Suprapubic skin (tissue), 4 donors: ENCODE measurements around the gene FSIP1. TPM values are rescaled to one million over a fixed set of nuclear protein-coding genes. Genes with fewer than 3 reads are reported as not detected.
A peak's percentile ranks its signal among the peaks of the same experiment; 100 is the strongest.

Experiments
- DNase-seq, 2 donors: peaks; one replicate each; pipeline ENCODE4 v3.0.0-alpha.2; 2019; ENCODE audit warnings: low spot score in 2 of 2
- H3K27ac ChIP-seq: fragments of 200-600 bp; sonication (generic); one replicate; pipeline ENCODE4 v1.5.1; 2019
- H3K27me3 ChIP-seq: fragments of 200-600 bp; sonication (generic); one replicate; pipeline ENCODE4 v1.5.1; 2019
- H3K36me3 ChIP-seq: fragments of 200-600 bp; sonication (generic); one replicate; pipeline ENCODE4 v1.5.1; 2019
- H3K4me1 ChIP-seq: fragments of 200-600 bp; sonication (generic); one replicate; pipeline ENCODE4 v1.5.1; 2019
- H3K4me3 ChIP-seq: fragments of 200-600 bp; sonication (generic); one replicate; pipeline ENCODE4 v1.5.1; 2019; ENCODE audit warnings: mild to moderate bottlenecking
- H3K9me3 ChIP-seq: fragments of 200-600 bp; sonication (generic); one replicate; pipeline ENCODE4 v1.5.1; 2019
- CTCF ChIP-seq, 2 donors: fragments of 200-600 bp in 1 of 2; fragments of 450-650 bp in 1 of 2; sonication (generic) in 1 of 2; IDR thresholded peaks; one replicate each; pipeline ENCODE4 v1.5.1; 2016 to 2019; ENCODE audit warnings: antibody characterized with exemption in 2 of 2, mild to moderate bottlenecking in 1 of 2, moderate library complexity in 1 of 2
- EP300 ChIP-seq: sonication (generic); formaldehyde crosslinking; IDR thresholded peaks from one replicate; pipeline ENCODE4 v1.6.1; 2017; ENCODE audit warnings: antibody characterized with exemption
- POLR2A ChIP-seq, 2 donors: fragments of 450-650 bp; IDR thresholded peaks; one replicate each; pipeline ENCODE4 v1.6.1; 2017; ENCODE audit warnings: antibody characterized with exemption in 2 of 2, mild to moderate bottlenecking in 2 of 2, moderate library complexity in 2 of 2
- POLR2AphosphoS5 ChIP-seq, 3 donors: sonication (generic); formaldehyde crosslinking; IDR thresholded peaks; one replicate each; pipeline ENCODE4 v1.6.1; 2017; ENCODE audit warnings: antibody characterized with exemption in 3 of 3
- WGBS: methylation state at CpG from one replicate; pipeline ENCODE4 v1.1.5; 2018; 5-methylcytosine and 5-hydroxymethylcytosine counted together
- total RNA-seq, 4 donors: library from RNA; depleted of rRNA; stranded (reverse); fragments of >200 nt; gene quantifications; one replicate each; pipeline ENCODE4 v1.1.0, GENCODE V29; 2016

The FSIP1 gene
- total RNA-seq, 4 donors from 2014 or later, result 0.21 to 0.24 TPM; not detected in 2

DNA sequence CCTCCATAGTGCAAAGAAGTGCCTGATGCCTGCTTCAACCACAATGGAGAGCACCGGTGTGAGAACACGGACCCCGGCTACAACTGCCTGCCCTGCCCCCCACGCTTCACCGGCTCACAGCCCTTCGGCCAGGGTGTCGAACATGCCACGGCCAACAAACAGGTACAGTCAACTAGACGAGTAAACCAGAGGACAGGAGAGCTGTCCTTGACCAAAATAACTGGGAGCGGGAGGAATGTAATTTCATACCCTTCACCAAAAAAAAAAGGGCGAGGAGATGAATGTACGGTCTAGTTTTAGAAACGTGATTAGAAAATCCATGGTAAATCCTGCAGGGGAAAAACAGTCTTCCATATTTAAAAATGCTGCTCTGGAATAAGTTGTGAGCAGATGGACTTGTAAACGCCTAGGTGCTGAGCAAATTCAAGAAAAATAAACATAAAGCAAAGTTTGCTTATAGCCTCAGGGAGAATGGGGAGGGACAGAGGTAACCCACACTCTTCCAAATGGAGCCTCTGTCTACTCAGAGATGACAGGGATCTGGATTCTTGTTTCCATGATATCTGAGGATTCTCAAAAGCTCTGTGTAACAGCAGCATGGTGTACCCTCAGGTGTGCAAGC is 193.3 kb downstream of the FSIP1 start:
- TF ChIP-seq EP300 (no peak), POLR2AphosphoS5 (IDR thresholded peaks at IDR 0.05) (no peak), CTCF (IDR thresholded peaks at IDR 0.05) (no peak), POLR2A (IDR thresholded peaks at IDR 0.05) (no peak)
- Histone ChIP-seq H3K27ac (no peak overlapping the region), H3K4me3 (no peak overlapping the region), H3K36me3 (peaks cover 88% of the 10 kb centered on the region), H3K4me1 (peaks cover 18% of the 10 kb centered on the region), H3K9me3 (no peaks in the 10 kb centered on the region), H3K27me3 (no peaks in the 10 kb centered on the region)
- no peak for DNase-seq
- WGBS, result 90% methylated on average over 13 of the region's 14 CpGs

- Histone ChIP-seq H3K36me3 (peaks cover 88% of the 10 kb centered on the region), H3K27me3 (no peaks in the 10 kb centered on the region), H3K4me1 (peaks cover 23% of the 10 kb centered on the region), H3K9me3 (no peaks in the 10 kb centered on the region), H3K27ac (no peak overlapping the region), H3K4me3 (no peak overlapping the region)
- WGBS, result 93% methylated on average over 13 of the region's 13 CpGs
- TF ChIP-seq POLR2A (IDR thresholded peaks at IDR 0.05), result no peak
- no peak for DNase-seq
Measured at GRCh38 chr15:39588531-39589192, 194.0 kb downstream of the FSIP1 start.

DNA sequence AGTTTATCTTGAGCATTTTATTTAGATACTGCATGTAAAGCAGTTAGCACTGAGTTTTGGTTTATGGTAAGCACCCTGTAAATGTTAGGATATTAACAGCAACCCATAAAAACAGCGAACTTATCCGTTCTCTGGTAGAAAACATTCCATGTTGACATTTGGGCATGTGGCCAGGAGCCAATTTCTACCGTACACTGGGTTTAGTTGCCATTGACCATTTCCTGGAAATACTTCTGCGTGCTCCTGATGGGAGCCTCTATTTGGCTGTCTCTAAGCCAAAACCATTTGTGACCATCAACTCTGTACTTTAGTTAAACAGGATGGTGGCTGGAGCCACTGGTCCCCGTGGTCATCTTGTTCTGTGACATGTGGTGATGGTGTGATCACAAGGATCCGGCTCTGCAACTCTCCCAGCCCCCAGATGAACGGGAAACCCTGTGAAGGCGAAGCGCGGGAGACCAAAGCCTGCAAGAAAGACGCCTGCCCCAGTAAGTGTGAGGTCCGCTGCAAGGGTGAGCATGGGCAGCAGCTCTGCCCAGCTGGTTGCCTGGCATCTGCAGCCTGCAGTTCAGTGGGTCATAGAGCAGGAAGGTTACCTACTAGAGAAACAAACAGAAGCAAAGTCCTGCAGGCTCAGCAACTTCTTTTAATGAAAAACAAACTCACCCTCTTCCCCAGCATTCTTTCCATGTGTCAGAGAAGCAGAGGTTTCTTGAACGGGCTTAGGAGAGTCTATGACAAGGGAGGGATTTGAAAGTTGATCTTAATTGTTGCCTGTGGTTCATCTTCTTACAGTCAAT is 194.7 kb downstream of the FSIP1 start:
- TF ChIP-seq EP300, result no peak
- no peak for TF ChIP-seq CTCF (IDR thresholded peaks at IDR 0.05)
- TF ChIP-seq POLR2A (IDR thresholded peaks at IDR 0.05), result no peak
- TF ChIP-seq POLR2AphosphoS5 (IDR thresholded peaks at IDR 0.05), result no peak
- H3K4me3 ChIP-seq, result no peak overlapping the region
- WGBS, result 77% methylated on average over 13 of the region's 13 CpGs
- DNase-seq, result no peak
- H3K27me3 ChIP-seq, result no peaks in the 10 kb centered on the region
- peaks cover 28% of the 10 kb centered on the region for H3K4me1 ChIP-seq
- peaks cover 82% of the 10 kb centered on the region for H3K36me3 ChIP-seq
- no peaks in the 10 kb centered on the region for H3K9me3 ChIP-seq
- H3K27ac ChIP-seq, result no peak overlapping the region

DNA sequence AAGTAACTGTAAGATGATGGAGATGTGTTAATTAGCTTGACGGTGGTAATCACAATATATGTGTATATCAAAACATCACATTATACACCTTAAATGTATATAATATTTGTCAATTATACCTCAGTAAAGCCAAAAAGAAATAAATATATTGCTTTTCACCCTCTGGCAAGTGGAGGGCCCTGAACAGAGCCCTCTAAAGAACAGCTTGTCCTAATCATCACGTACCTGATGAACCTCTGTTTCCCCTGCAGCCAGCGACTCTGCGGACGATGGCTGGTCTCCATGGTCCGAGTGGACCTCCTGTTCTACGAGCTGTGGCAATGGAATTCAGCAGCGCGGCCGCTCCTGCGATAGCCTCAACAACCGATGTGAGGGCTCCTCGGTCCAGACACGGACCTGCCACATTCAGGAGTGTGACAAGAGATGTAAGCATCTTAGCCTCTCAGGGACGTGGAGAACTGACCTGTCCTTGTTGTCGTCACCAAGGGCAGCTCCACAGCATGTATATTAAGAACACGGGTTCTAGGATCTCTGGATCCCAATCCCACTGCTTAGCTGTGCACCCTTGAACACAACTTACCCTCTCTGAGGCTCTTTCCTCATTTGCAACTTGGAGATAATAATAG is 195.4 kb downstream of the FSIP1 start:
- peaks cover 35% of the 10 kb centered on the region for H3K4me1 ChIP-seq
- H3K27ac ChIP-seq, result no peak overlapping the region
- 79% methylated on average over 17 of the region's 17 CpGs for WGBS
- DNase-seq, result no peak
- no peak overlapping the region for H3K4me3 ChIP-seq
- TF ChIP-seq POLR2AphosphoS5 (IDR thresholded peaks at IDR 0.05) (no peak), EP300 (no peak), POLR2A (IDR thresholded peaks at IDR 0.05) (no peak), CTCF (IDR thresholded peaks at IDR 0.05) (no peak)
- no peaks in the 10 kb centered on the region for H3K9me3 ChIP-seq
- no peaks in the 10 kb centered on the region for H3K27me3 ChIP-seq
- peaks cover 83% of the 10 kb centered on the region for H3K36me3 ChIP-seq

DNA sequence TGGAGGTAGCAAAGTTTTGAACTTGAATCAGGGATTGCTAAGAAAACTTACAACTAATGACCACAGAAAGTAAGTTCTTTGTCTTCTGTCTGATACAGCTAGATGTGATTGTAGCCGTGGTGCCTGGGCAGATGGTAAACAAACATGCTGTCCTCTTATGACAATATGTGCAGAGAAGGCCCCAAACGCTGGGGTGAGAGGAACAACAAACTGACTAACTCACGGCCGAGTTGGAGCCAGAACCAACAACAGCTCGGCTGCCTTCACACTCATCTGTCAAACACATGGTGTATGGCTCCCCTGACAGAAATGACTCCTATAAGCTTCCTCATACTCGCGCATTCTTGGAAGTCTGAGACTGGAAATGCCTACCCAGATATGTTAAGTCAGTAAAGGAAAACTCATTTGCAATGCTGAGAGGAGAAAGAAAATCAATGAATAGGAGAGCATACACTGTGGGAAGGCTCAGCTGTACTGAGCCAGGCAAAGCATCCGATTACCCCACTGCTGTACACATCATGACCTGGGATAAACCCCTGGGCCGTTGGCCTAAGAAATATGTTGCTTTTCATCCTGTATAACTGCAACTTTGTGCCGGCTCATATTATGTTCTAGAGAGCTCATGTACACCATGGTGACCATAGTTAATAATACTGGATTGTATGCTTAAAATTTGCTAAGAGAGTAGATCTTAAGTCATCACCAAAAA is 196.1 kb downstream of the FSIP1 start:
- Histone ChIP-seq H3K4me1 (peaks cover 41% of the 10 kb centered on the region), H3K27me3 (no peaks in the 10 kb centered on the region), H3K9me3 (no peaks in the 10 kb centered on the region), H3K27ac (no peak overlapping the region), H3K36me3 (peaks cover 81% of the 10 kb centered on the region), H3K4me3 (peak overlapping the region; percentile 22)
- 54% methylated on average over 10 of the region's 10 CpGs for WGBS
- TF ChIP-seq POLR2A (IDR thresholded peaks at IDR 0.05), result no peak
- no peak for TF ChIP-seq CTCF (IDR thresholded peaks at IDR 0.05)
- no peak for TF ChIP-seq EP300
- no peak for TF ChIP-seq POLR2AphosphoS5 (IDR thresholded peaks at IDR 0.05)
- DNase-seq, result no peak
